Stimulated activated CD8-positive, alpha-beta memory T cell treated with anti-CD3 and anti-CD28 coated beads, Interleukin-7, amount 100 ng/mL, for 4 hours (primary cell): Measurements from ENCODE around the gene MAEA.
"Not testable (repeated sequence)": the region's sequence is repeated elsewhere in the genome, so short reads cannot be mapped to it uniquely, and the experiment has no call there.

Experiments
- DNase-seq, 2 donors: peaks; one replicate each; pipeline ENCODE4 v3.0.0-alpha.2; 2020; ENCODE audit warnings: low read depth in 2 of 2

The MAEA gene

DNA sequence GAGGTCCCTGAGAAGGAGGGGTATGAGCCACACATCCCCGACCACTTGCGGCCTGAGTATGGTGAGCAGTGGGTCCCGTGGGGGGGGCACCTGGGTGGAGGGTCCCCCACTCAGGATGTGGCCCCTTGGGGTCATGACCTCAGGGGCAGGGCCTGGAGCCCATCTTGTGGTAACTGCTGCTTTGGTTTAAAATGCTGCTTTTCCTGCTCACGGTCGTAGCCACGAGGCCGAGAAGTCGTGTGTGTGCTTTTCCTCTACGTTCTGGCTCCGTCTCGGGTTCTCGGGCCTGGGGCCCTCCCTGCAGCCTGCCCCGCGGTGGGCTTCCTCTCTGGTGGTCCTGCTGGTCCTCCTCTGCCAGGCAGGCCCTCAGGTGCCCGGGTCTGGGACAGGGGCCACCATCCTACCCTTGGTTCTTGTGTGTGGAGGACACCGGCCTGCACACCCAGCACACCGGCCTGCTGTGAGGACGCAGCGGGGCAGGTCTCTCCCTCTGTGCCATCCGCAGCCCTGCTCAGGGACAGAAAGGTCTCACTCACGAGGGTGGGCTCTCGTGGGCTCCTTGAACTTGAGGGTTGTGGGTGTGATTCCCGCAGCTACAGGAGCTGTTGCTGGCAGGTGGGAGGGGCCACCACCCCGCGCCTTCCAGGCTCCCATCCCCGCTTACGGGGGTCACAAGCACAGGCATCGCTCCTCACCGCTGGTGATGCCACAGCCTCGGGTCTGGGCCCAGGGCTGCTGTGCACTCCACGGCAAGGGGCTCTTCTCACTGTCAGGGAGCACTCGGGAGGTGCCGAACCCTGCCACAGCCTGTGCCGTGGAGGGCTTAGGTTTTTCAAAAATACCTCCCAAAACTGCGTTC is 76.9 kb downstream of the MAEA start:
- no peak for DNase-seq

DNA sequence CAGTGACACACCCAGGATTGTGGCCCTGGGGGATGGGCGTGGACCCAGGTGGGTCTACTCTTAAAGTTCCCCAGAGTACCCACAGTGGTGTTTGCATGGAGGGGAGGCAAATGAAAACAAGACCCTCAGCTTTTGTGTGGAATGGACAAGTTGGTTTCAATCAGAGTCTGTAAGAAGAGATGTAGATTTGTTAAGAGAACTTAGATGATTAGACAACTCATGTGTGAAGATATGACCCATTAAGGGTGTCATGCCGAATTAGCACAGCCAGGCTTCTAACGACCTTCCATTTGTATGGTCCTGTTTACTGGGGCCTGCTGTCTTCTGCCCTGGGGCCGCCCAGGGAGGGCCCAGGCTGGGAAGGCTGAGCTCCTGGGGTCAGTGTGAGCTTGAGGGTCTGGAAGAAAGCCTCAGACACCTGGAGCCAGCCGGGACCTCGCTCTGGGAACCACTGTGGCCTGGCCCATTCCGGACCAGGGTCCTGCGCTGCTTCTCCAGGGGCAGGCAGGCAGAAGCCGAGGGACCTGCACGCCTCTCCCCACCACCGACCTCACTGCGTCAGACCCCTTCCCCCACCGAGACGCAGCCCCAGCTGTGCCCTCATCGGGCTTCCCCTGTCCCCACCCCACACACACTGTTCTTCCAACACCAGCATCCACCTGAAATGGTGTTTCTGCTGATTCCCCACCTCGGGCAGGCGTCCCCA is 77.7 kb downstream of the MAEA start:
- no peak for DNase-seq

DNA sequence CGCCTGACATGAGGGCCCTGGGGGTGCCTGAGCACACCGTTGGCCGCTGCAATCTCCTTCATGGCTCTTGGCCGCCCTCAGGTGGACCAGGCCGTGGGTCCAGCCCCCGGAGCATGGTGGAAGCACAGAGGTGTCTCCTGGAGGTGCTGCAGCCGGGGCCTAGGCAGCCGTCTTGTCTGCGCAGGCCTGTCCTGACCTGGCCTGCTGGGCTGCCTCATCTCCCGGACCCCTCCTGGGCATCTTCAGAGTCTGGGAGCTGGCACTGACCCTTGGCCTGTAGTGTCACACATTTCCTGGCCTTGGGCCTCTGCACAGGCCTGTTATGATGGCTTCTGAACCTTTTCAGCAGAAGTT is 78.2 kb downstream of the MAEA start:
- DNase-seq, result no peak

DNA sequence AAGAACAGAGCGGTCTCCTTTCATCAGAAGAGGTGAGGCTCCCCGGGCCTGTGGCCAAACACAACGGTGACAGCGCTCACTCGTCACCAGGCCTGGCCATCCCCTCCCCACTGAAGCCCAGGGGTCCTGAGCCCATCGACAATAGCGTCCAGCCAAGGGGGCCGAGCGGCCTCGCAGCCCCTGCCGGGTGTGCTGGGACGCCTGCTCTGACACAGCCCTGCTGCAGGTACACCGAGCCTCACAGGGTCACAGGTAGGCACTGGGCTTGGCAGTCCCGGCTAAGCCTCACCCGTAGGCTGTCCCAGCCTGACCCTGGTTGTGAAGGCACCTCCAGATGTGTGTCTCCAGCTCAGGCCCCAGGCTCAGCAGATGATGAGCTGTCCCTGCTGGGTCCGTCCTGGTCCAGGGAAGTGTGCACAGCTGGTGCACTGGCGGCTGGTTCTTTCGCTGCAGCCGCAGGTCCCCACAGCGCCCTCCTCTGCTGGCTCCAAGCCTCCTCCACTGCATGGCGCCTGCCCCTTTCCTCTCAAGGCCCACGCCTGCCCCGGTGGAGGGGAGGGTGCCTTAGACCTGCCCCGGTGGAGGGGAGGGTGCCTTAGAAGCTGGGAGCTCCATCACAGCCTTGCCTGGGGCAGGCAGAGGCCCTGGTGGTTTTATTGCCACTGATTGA is 78.9 kb downstream of the MAEA start:
- DNase-seq, result no peak

DNA sequence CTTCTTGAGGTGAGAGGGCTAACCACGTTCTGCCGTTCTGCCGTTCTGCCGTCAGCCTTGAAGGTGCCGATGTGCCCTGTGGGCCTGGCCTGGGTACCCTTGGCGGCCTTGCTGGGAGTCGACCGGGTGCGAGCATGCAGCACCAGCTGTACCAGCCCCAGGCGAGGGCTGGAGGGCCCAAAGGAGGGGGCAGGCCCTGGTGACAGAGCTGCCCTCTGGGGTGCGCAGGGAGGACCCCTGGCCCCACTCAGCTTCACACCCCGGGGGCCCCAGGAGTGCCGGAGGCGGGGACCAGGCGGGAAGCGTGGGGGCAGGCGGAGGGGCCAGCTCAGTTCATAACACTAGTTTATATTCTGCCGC is 79.4 kb downstream of the MAEA start:
- no peak for DNase-seq

DNA sequence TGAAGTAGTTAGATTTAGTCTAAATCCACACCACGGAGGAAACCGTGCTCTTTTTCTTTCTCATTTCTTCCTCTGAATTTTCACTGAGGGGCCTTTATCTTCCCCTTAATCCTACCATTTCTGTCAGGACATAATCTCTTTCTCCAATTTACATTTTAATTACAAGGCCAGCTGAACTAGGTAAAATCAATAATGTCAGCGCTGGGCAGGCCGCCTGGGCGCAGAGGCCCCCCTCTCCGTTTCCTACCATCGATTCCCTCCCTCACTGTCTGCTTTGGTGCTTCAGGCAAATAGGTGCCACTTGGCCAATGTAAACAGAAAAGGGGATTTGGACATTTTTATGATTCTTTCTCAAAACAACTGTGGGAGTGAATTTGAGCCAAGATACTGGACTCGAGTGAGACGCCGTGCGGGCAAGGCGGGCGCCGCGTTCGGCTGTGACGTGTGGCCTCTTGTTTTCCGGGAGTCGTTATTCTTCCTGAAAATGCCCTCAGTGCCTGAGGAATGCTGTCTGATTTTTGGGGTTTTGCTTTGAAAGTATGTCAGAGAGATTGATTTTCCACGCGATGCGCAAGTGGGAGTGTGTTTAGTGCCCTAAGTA is 79.9 kb downstream of the MAEA start:
- DNase-seq, result no peak

DNA sequence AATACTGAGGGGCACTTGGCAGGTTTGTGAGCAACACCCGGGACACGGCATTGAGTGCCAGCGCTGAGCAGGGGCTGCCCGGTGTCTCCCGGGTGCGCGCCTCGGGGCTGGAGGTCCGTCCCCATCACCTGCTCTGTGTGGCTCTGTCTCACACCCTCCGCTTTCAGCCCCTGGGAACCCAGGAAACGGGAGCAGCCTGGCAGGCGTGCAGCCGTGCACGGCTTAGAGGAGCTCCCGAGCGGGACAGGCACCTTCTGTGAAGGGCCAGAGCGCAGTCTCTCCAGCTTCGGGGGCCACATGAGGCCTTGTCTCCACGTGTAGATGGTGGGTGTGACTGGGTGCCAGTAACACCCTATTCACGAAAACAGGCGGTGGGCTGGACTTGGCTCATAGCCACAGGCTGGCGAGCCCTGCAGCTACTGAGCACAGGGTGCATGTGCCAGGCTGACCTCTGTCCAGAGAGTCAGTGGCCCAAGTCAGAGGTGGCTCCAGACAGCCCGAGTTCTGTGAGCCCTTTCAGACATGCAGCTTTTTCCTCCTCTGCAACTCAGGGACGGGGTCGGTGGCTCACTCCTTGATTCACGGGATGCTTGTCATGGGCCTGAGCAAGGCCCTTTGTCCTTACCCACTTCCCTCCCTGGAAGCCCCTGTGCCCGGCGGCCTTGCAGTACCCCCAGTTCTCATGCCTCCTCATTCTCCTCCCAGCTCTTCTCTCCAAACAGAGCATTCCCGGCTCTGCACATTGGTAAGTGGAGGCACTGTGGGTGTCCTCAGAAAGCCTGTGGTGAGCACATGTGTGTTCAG is 80.8 kb downstream of the MAEA start:
- DNase-seq, result no peak

DNA sequence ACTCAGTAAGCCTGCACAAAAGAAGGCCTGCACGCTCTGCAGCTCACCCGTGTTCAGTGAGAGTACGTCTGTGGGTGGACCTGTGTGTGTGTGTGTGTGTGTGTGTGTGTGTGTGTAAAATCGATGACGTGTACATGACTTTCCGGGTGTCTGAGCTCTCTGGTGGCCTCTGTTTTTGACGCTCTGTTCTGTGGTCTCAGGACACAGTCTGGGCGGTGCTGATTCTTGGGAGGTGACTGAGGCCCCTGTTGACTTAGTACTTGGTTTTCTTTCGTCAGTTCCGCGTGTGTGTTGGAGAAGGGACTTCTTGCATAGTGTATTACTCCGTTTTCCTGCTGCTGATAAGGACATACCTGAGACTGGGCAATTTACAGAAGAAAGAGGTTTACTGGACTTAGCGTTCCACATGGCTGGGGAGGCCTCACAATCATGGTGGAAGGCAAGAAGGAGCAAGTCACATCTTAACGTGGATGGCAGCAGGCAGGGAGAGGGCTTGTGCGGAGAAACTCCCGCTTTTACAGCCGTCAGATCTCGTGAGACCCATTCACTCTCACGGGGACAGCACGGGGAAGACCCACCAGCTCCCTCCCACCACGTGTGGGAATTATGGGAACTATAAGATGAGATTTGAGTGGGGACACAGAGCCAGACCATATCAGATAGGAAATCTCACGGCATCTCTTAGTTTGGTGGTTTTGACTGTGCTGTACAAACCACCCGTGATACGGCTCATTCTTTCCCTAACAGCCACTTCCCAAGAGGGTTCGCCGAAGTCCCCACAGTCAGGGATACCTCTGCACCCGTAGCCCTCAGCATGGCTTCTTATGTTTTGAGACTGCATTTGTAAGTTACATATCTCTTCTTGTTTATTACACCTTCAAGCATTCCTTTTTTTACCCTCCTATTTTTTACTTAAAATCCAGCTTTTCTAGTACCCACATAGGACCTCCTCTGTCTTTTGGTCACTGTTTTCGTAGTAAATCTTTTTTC is 81.8 kb downstream of the MAEA start:
- no peak for DNase-seq

DNA sequence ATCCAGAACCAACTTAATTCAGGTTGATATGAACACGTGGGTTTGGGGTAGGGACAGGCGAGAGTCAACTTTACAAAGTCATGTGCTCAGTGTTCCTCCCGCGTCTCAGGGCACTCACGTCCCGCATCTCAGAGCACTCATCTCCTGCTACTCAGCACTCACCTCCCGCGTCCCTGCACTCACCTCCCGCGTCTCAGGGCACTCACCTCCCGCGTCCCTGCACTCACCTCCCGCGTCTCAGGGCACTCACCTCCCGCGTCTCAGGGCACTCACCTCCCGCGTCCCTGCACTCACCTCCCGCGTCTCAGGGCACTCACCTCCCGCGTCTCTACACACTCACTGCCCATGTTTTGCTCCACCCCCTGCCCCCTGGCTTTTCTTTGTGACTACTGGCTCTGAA is 82.9 kb downstream of the MAEA start:
- DNase-seq, result not testable (repeated sequence)

DNA sequence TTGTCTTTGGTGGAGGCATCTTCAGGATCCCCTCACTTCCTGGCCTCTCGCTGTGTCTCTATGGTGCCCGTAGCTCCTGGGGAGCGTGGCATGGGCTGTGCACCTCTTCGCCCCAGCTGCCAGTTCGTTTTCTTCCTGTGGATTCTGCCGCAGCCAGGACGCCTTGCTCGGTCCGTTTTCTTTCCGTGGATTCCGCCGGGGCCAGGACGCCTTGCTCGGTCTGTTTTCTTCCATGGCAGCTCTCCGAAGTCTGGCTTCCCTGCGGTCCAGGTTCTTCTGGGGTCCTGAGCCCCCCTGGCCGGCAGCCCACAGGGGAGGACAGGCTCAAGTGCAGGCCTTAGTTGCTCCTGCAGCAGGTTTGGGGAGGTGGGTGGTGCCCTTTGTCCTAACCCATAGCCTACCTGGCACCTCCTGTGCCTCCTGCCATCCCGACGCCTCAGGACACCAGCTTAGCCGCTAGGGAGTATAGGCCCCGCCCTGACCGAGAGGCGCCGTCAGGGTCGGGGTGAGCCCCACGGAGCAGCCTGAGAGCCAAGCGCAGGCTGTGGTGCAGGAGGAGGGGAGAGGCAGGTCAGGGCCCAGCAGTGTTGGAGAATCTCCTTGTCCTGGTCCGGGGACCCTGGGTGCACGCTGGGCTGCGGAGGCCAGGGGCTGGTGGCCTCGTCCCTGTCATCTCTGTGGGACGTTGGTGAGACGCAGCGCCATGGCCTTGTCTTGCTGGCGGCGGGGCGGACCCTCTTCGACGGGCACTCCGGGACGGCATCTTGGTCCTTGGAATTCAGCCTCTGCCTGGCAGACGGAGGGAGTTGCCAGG is 84.4 kb downstream of the MAEA start:
- no peak for DNase-seq

DNA sequence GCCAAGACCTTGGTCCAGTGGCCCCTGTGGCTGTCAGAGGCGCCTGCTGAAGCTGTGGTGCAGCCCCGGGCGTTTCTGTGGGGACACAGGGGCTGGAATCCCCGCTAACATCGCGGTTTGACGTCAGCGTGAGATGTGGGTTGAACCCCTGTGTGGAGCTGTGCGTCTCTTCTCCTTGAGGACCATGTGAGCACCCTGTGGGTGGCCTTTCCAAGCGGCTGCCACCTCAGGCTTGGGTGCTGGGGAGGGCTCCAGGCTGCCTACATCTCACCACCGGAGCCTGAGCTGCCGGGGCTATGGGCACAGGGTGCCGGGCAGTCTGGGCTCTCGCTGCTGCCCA is 85.0 kb downstream of the MAEA start:
- DNase-seq, result no peak

DNA sequence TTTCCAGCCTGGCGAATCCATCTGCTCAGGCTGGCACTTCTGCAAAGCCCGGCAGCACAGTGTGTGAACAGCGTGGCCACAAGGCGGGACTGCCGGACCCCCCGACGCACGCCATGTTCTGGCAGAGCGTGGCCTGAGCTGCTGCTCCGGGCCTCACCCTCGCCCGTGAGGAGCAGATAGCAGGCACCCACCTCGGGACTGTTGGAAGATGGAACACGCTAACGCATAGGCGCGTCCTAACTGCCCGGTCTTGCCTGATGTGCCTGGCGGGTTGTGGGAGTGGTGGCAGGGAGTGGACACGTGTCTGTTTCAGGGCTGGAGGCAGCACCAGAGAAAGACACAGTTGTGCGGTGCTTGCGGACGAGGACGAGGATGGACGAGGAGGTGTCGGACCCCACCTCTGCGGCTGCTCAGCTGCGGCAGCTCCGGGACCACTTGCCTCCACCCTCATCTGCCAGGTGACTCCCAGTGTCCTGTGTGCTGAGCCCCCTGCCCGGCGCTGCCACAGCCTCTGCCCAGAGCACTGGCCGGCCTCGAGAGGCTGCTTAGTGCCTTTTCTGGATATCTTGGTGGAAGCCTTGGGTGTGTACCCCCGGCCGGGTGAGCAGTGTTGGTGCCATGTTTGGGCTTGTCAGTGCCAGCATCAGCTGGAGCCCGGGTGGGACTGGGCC is 85.5 kb downstream of the MAEA start:
- no peak for DNase-seq

DNA sequence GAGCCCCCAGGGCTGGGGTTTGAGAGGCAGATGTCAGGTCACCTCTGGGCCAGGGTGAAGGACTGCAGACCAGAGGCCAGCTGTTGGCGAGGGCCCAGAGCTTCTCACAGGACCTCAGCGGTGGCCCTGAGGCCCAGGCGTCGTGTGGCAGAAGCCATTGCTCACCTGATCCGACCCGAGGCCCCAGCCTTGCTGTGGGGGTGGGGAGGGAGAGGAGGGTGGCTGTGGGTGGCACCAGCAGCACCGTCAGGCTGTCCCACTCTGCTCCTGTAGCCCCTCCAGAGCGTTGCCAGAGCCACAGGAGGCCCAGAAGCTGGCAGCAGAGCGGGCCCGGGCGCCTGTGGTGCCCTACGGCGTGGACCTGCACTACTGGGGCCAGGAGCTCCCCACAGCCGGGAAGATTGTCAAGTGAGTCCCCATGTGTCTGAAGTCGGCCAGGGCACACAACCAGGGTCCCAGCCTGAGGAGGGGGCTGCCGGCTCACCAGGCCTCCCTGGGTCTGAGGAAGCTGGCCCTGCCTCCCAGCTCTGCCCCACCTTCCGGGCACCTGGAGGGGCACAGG is 86.2 kb downstream of the MAEA start:
- no peak for DNase-seq

DNA sequence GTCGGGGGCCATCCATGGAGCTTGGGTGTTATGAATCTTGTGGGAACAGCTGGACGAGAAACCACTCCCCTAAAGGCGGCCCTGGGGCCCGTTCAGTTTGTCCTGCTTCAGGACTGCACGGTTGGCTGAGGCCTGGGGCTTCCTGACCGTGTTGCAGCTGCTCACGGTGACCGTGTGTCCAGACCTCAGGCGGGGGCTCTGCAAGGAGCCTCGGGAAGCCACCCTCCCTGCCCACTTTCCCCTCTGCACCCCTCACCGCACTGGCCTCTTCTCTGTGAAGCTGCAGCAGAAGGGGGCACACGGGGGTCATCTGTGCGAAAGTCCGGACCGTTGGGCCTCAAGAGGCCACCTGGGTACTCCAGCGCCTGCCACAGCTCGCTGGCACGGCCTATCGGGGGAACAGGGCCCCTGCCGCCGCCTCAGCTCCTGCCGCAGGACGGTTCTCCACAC is 86.7 kb downstream of the MAEA start:
- DNase-seq, result no peak

DNA sequence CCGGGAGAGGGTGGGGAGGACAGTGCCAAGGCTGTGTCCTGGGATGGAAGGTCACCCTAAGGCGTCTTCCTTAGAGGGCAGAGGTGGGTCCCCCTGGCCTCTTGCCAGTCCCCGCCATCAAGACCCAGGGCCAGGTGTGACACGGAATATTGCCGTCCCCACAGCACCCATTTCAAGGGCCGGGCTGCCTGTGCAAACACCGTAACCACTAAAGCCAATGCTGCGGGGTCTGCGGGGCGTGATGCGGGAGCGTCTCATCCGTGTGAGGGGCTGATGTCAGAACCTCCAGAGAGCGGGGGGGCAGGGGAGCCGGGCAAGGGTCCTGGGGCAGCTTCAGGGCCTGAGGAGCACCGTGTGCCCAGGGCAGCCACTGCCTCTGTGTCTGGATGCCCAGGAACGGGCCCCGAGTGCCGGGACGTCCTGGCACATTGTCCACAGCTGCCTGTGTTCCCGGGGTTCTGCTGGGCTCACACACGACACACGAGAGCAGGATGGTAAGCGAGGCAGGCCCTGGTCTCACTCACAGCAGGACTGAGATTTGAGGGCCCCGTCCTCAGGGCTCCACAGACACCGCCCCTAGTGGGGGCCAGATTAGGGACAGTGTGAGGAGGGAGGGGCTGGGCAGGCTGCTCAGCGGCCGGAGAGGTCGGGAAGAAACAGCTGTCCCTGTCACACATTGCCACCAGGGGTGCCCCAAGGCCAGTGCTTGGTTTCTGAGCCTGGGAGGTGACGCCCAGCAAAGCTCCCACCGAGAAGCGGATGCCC is 87.3 kb downstream of the MAEA start:
- no peak for DNase-seq

DNA sequence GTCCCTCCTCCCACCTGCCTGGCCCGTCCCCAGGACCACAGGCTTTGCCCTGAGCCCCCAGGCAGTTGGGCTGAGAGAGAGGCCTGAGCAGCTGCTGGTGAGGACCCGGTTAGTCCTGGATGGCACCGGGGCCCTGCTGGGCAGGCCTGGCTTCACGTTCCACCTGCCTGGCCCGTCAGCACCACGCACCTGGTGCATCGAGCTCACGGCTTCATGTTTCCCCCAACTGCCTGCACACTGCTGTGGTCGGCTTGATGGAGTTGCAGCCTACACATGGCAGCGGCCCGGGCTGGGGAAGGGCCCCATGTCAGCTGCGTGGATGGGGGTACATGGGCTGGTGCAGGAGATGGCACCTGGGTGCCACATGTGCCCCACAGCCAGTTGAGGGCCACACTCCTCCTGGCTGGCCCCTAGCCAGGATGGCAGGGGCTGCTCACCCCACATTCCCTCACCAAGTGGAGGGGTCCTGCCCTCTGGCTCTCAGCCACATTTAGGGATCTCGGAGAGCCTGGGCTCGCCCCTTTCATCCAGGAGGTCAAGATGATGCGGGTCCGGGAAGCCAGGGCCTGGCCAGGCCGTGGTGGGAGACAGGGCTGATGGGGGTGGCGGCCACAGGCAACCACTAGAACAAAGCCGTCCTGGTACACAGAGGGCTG is 88.0 kb downstream of the MAEA start:
- no peak for DNase-seq

DNA sequence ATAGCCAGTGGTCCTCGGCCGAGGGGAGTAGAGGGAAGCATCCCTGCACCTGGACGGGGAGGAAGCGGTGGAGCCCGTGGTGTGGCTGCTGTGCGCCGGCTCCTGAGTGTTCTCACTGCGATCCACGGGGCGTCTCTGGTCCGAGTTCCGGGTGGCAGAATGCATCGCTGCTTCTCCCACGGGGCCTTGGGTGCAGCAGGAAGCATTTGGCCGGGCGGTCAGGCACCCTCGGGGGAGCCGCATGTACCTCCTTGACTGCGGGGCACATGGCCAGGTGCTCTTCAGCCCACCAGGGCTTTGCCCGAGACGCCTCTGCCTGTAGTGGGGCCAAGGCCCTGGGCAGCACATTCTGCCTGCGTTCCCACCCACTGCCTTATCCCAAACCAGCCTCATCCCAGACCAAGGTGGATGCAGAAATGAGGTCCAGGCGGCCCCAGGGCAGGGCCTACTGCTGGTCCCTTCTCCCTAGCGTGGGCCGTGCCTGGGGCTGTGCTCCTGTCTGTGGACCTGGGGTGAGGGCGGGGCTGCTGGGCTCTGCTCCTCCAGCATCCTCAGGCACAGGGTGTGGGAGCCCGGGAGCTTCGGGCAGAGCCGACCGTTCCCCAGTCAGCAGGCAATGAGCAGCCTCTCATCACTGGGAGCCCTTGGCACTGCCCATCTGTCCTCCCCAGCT is 89.0 kb downstream of the MAEA start:
- DNase-seq, result no peak
